ENCODE data around the gene TCERG1.

- TF ChIP-seq POLR2A (IDR thresholded peaks at IDR 0.05; ENCODE audit: low read length) (no peak), GATA1 (IDR thresholded peaks at IDR 0.05; ENCODE audit: low read depth, low read length) (no peak)
Measured at GRCh38 chr5:146533260-146533857, 86.2 kb downstream of the TCERG1 start.

Measured in erythroblast (primary cell).